SH-SY5Y (cell line): ENCODE data around the gene GALM.

Experiments used
- GATA2 ChIP-seq: IDR thresholded peaks from 2 replicates; pipeline ENCODE4 v1.6.1; 2011; ENCODE audit warnings: mild to moderate bottlenecking, low read depth, low read length
- GATA3 ChIP-seq: IDR thresholded peaks from 2 replicates; pipeline ENCODE4 v1.6.1; 2011; ENCODE audit warnings: low read depth, mild to moderate bottlenecking, low read length, moderate library complexity

GRCh38 chr2:38655441-38655840, 10.5 kb upstream of the GALM start:
- TF ChIP-seq GATA3 (no peak), GATA2 (no peak)
